Omental fat pad (tissue), 4 donors: Measurements from ENCODE around the gene INCA1. TPM values are rescaled to one million over a fixed set of nuclear protein-coding genes. Genes with fewer than 3 reads are reported as not detected.

Source experiments
- ATAC-seq: fragments of 150-250 bp; one replicate; pipeline ENCODE4 v1.9.1; 2016; ENCODE audit warnings: mild to moderate bottlenecking, moderate library complexity; ENCODE audit not compliant: low FRiP score
- DNase-seq: peaks from one replicate; pipeline ENCODE4 v3.0.0-alpha.2; 2019; ENCODE audit warnings: low spot score
- total RNA-seq, 4 donors: library from RNA; depleted of rRNA; stranded (reverse); fragments of >200 nt; gene quantifications; one replicate each; pipeline ENCODE4 v1.1.0, GENCODE V29; 2016
- TF ChIP-seq, protein P1 (sequence below), 3 donors: fragments of 450-650 bp; IDR thresholded peaks; one replicate each; pipeline ENCODE4 v1.5.1; 2016 to 2017; ENCODE audit warnings: antibody characterized with exemption in 3 of 3, mild to moderate bottlenecking in 3 of 3, moderate library complexity in 2 of 3

Gene INCA1
- total RNA-seq, 4 donors from 2014 or later, result 1.0 to 1.4 (median 1.3) TPM; not detected in 1

- no peak for ATAC-seq
- TF ChIP-seq, protein P1, sequence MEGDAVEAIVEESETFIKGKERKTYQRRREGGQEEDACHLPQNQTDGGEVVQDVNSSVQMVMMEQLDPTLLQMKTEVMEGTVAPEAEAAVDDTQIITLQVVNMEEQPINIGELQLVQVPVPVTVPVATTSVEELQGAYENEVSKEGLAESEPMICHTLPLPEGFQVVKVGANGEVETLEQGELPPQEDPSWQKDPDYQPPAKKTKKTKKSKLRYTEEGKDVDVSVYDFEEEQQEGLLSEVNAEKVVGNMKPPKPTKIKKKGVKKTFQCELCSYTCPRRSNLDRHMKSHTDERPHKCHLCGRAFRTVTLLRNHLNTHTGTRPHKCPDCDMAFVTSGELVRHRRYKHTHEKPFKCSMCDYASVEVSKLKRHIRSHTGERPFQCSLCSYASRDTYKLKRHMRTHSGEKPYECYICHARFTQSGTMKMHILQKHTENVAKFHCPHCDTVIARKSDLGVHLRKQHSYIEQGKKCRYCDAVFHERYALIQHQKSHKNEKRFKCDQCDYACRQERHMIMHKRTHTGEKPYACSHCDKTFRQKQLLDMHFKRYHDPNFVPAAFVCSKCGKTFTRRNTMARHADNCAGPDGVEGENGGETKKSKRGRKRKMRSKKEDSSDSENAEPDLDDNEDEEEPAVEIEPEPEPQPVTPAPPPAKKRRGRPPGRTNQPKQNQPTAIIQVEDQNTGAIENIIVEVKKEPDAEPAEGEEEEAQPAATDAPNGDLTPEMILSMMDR (IDR thresholded peaks at IDR 0.05), result no peak
- no peak for DNase-seq
These were observed 42.2 kb downstream of the INCA1 start for GRCh38 chr17:4955091-4955490.

- no peak for ATAC-seq
- DNase-seq, result no peak
- TF ChIP-seq, protein P1 (IDR thresholded peaks at IDR 0.05), result no peak
These were observed 43.8 kb downstream of the INCA1 start for GRCh38 chr17:4953451-4953961.

DNA sequence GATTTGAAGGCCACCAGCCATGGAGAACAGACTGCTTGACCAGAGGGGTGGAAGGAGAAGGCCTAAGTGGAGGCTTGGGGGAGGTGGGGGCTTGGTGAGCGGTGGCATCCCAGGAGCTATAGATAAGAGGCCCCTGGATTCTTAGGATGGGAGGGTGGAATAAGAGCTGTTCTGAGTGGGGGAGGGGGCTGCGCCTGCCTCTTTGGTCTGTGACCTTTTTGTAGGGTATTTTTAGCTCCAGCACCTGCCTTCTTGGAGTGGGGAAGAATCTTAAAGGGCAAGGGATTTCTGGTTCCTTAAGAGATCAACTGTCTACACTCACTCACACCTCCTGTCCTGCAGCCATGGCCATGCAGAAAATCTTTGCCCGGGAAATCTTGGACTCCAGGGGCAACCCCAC is 45.8 kb downstream of the INCA1 start:
- ATAC-seq (no peak), DNase-seq (no peak)
- TF ChIP-seq, protein P1 (IDR thresholded peaks at IDR 0.05), result no peak

- no peak for DNase-seq
- no peak for ATAC-seq
- TF ChIP-seq, protein P1 (IDR thresholded peaks at IDR 0.05), result no peak
These were observed 46.5 kb downstream of the INCA1 start, which contains the start of gene ENO3 for GRCh38 chr17:4950746-4951204. ENO3 (plus strand) TSS chr17:4951119; CDS start chr17:4951830, 711 bp downstream.

DNA sequence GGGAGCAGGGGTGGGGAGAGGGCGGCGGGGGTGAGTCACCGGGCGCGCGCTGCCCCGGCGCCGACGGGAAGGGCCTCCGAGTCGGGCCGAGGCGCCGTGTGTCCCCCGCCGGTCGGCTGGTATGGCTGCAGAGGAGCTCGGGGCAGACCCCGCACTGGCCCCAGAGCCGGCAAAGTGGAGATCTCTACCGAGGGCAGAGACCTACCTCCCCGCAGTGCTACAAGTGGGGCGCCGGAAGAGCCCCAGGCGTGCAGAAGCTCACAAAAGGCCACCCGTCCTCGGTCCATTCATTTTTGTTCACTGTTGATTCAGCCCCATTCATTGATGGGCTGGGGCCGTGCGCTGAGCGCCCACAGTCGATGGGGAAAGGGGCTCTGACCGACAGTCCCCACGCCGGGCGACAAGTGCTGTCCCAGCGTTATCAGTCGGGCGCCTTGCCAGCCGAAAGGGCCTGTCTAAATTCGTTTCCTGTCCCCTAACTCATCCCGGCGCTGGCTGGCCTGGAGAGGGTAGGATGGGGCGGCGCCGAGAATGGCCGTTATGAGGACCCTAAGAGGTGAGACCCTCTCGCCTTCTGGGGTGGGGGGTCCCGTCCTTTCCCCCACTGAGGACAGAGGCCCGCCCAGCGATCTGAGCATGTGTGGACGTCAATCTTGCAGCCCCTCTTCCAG is 47.1 kb downstream of the INCA1 start:
- DNase-seq (no peak), ATAC-seq (peak; percentile 61)
- TF ChIP-seq, protein P1 (IDR thresholded peaks at IDR 0.05), result no peak

- DNase-seq (no peak), ATAC-seq (peak; percentile 49)
- TF ChIP-seq, protein P1 (IDR thresholded peaks at IDR 0.05), result no peak
These were observed 47.8 kb downstream of the INCA1 start for GRCh38 chr17:4949321-4950074.
